ENCODE results near the gene ATG5. TPM values are rescaled to one million over a fixed set of nuclear protein-coding genes. Genes with fewer than 3 reads are reported as not detected.

The ATG5 gene
- polyA plus RNA-seq, 1 donor from 2014 or later: 45.5 TPM

- H3K4me2 ChIP-seq (ENCODE audit: low read length): no peak overlapping the region
- no peaks in the 10 kb centered on the region for H4K20me1 ChIP-seq (ENCODE audit: insufficient read depth)
- no peak overlapping the region for H2AFZ ChIP-seq (ENCODE audit: low read depth, low read length)
- no peak overlapping the region for H3K27ac ChIP-seq (ENCODE audit: low read length)
- no peaks in the 10 kb centered on the region for H3K79me2 ChIP-seq (replicated peaks; ENCODE audit: insufficient read depth, low read length)
- H3F3A ChIP-seq (ENCODE audit: insufficient read depth, low read length, poor library complexity, severe bottlenecking): no peaks in the 10 kb centered on the region
- no peaks in the 10 kb centered on the region for H3K36me3 ChIP-seq (ENCODE audit: insufficient read depth, low read length)
- no peaks in the 10 kb centered on the region for H3K9me2 ChIP-seq (ENCODE audit: insufficient read depth, low read length)
- TF ChIP-seq TAF1 (IDR thresholded peaks at IDR 0.05; ENCODE audit: low read depth) (no peak), MXI1 (conservative IDR thresholded peaks at IDR 0.05; ENCODE audit: poor library complexity, severe bottlenecking) (no peak), RAD21 (conservative IDR thresholded peaks at IDR 0.05) (no peak), POLR2AphosphoS5 (IDR thresholded peaks at IDR 0.05) (no peak), SMC3 (conservative IDR thresholded peaks at IDR 0.05; ENCODE audit: poor library complexity) (no peak), EZH2 (IDR thresholded peaks at IDR 0.05; ENCODE audit: borderline replicate concordance, insufficient read depth, low read length, poor library complexity, severe bottlenecking) (no peak), EP300 (conservative IDR thresholded peaks at IDR 0.05; ENCODE audit: poor library complexity, severe bottlenecking) (no peak), REST (IDR thresholded peaks at IDR 0.05; ENCODE audit: borderline replicate concordance) (no peak), CTCF (IDR thresholded peaks at IDR 0.05; ENCODE audit: poor library complexity, severe bottlenecking) (no peak)
- no peaks in the 10 kb centered on the region for H3K27me3 ChIP-seq (ENCODE audit: insufficient read depth, low read depth, low read length)
- H3K4me3 ChIP-seq (ENCODE audit: low read length): no peak overlapping the region
- no peaks in the 10 kb centered on the region for H3K9me3 ChIP-seq (ENCODE audit: low read length)
- H3K9ac ChIP-seq (ENCODE audit: low read length): no peak overlapping the region
These were observed 159.6 kb downstream of the ATG5 start for GRCh38 chr6:106165885-106166485.

- no peaks in the 10 kb centered on the region for H3F3A ChIP-seq (ENCODE audit: insufficient read depth, low read length, poor library complexity, severe bottlenecking)
- no peak overlapping the region for H3K9ac ChIP-seq (ENCODE audit: low read length)
- no peaks in the 10 kb centered on the region for H3K36me3 ChIP-seq (ENCODE audit: insufficient read depth, low read length)
- H2AFZ ChIP-seq (ENCODE audit: low read depth, low read length): no peak overlapping the region
- no peaks in the 10 kb centered on the region for H3K27me3 ChIP-seq (ENCODE audit: insufficient read depth, low read depth, low read length)
- no peaks in the 10 kb centered on the region for H3K79me2 ChIP-seq (replicated peaks; ENCODE audit: insufficient read depth, low read length)
- H3K4me2 ChIP-seq (ENCODE audit: low read length): no peak overlapping the region
- H3K27ac ChIP-seq (ENCODE audit: low read length): no peak overlapping the region
- no peaks in the 10 kb centered on the region for H3K9me2 ChIP-seq (ENCODE audit: insufficient read depth, low read length)
- H4K20me1 ChIP-seq (ENCODE audit: insufficient read depth): no peaks in the 10 kb centered on the region
- TF ChIP-seq RAD21 (conservative IDR thresholded peaks at IDR 0.05): no peak
- TF ChIP-seq TAF1 (IDR thresholded peaks at IDR 0.05; ENCODE audit: low read depth): no peak
- no peak for TF ChIP-seq POLR2AphosphoS5 (IDR thresholded peaks at IDR 0.05)
- no peak for TF ChIP-seq CTCF (IDR thresholded peaks at IDR 0.05; ENCODE audit: poor library complexity, severe bottlenecking)
- no peak for TF ChIP-seq EZH2 (IDR thresholded peaks at IDR 0.05; ENCODE audit: borderline replicate concordance, insufficient read depth, low read length, poor library complexity, severe bottlenecking)
- H3K4me3 ChIP-seq (ENCODE audit: low read length): no peak overlapping the region
- H3K9me3 ChIP-seq (ENCODE audit: low read length): no peaks in the 10 kb centered on the region
These were observed 161.3 kb downstream of the ATG5 start for GRCh38 chr6:106163966-106164877.

All from neural cell (in vitro differentiated cells).